ENCODE data around the gene HSDL2. TPM values are rescaled to one million over a fixed set of nuclear protein-coding genes. Genes with fewer than 3 reads are reported as not detected.

The HSDL2 gene
- total and polyA plus RNA-seq, 2 of the 4 experiments (the other 2 are of a cell fraction): 17.7 to 65.8 TPM

DNA sequence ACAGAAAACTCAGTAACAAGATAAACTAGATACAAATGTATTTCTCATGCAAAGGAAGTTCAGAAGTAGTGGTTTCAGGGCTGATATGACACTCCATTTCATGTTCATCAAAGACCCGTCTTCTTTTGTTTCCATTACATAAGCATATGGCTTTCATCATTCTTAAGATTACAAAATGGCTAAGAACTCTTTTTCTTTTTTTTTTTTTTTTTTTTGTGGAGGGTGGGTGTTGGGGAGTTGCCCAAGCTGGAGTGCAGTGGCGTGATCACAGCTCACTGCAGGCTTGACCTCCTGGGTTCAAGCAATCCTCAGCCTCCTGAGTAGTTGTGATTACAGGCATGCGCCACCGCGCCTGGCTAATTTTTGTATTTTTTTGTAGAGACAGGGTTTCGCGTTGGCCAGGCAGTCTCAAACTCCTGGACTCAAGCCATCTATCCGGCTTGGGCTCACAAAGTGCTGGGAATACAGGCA is 24.4 kb upstream of the HSDL2 start:
- H3K9me3 ChIP-seq (ENCODE audit: control insufficient read depth, insufficient read depth, low read length): no peaks in the 10 kb centered on the region
- DNase-seq: no peak
- no TSS peak for BruUV-seq (replicated peaks)
- H3K23ac ChIP-seq (ENCODE audit: low read depth, low read length): no peak overlapping the region
- no peak for ATAC-seq (ENCODE audit: low read depth)
- no peak overlapping the region for H2BK15ac ChIP-seq (ENCODE audit: low read depth, low read length)
- no peaks in the 10 kb centered on the region for H3K79me1 ChIP-seq (ENCODE audit: low read depth in 1 of 2, low read length in 2 of 2)
- no peak overlapping the region for H2AK5ac ChIP-seq (ENCODE audit: low read depth, low read length)
- H3K36me3 ChIP-seq (ENCODE audit: control insufficient read depth, insufficient read depth, low read length): no peaks in the 10 kb centered on the region
- H3K4me2 ChIP-seq (ENCODE audit: low read depth, low read length): no peak overlapping the region
- no peak overlapping the region for H2BK120ac ChIP-seq (ENCODE audit: low read depth, low read length)
- H4K20me1 ChIP-seq (ENCODE audit: insufficient read depth, low read length): no peaks in the 10 kb centered on the region
- in situ Hi-C loops (cut with MboI; ENCODE audit: low sequenced_read_pairs) (no loop called here), intact Hi-C loops (cut with micrococcal nuclease) (no loop called here), dilution Hi-C loops (cut with HindIII; ENCODE audit: low sequenced_read_pairs, unreplicated experiment) (no loop called here)
- no peak overlapping the region for H2AFZ ChIP-seq (replicated peaks; ENCODE audit: low read length, poor library complexity)
- H3K27me3 ChIP-seq (ENCODE audit: control insufficient read depth, insufficient read depth, low read length): no peaks in the 10 kb centered on the region
- CTCF ChIA-PET: no interaction called here
- H4K8ac ChIP-seq (ENCODE audit: low read depth in 2 of 2, low read length in 2 of 2): no peak overlapping the region
- H2BK20ac ChIP-seq (ENCODE audit: low read depth, low read length): no peak overlapping the region
- H3K4ac ChIP-seq (ENCODE audit: low read depth, low read length): no peak overlapping the region
- no peak overlapping the region for H3K14ac ChIP-seq (replicated peaks; ENCODE audit: low read depth, low read length)
- TF ChIP-seq MAFK (IDR thresholded peaks at IDR 0.05; ENCODE audit: low read depth, low read length): no peak
- TF ChIP-seq RFX5 (IDR thresholded peaks at IDR 0.05; ENCODE audit: low read depth, low read length): no peak
- TF ChIP-seq ELK1 (IDR thresholded peaks at IDR 0.05; ENCODE audit: borderline replicate concordance, low read depth, low read length): no peak
- TF ChIP-seq MXI1 (IDR thresholded peaks at IDR 0.05; ENCODE audit: borderline replicate concordance, low read depth, low read length): no peak
- TF ChIP-seq, protein P1, sequence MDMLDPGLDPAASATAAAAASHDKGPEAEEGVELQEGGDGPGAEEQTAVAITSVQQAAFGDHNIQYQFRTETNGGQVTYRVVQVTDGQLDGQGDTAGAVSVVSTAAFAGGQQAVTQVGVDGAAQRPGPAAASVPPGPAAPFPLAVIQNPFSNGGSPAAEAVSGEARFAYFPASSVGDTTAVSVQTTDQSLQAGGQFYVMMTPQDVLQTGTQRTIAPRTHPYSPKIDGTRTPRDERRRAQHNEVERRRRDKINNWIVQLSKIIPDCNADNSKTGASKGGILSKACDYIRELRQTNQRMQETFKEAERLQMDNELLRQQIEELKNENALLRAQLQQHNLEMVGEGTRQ (IDR thresholded peaks at IDR 0.05; ENCODE audit: low read depth, low read length): no peak
- no peak for TF ChIP-seq CTCF (conservative IDR thresholded peaks at IDR 0.05; ENCODE audit: low read depth, low read length)
- no peak for TF ChIP-seq CHD1 (IDR thresholded peaks at IDR 0.05; ENCODE audit: low read depth, low read length)
- TF ChIP-seq RCOR1 (IDR thresholded peaks at IDR 0.05; ENCODE audit: insufficient replicate concordance, low read length): no peak
- TF ChIP-seq CEBPB (IDR thresholded peaks at IDR 0.05; ENCODE audit: low read depth, low read length): no peak
- no peak for TF ChIP-seq POLR2A (IDR thresholded peaks at IDR 0.05; ENCODE audit: low read depth, low read length)
- TF ChIP-seq BHLHE40 (IDR thresholded peaks at IDR 0.05; ENCODE audit: low read depth, low read length): no peak
- no peak for TF ChIP-seq MAZ (IDR thresholded peaks at IDR 0.05; ENCODE audit: borderline replicate concordance, low read depth, low read length)
- no peak for TF ChIP-seq SMC3 (IDR thresholded peaks at IDR 0.05; ENCODE audit: low read depth, low read length)
- TF ChIP-seq RAD21 (IDR thresholded peaks at IDR 0.05; ENCODE audit: low read length): no peak
- no peak for TF ChIP-seq NFE2L2 (IDR thresholded peaks at IDR 0.05; ENCODE audit: low read depth, low read length)
- no peak for TF ChIP-seq FOS (IDR thresholded peaks at IDR 0.05; ENCODE audit: low read depth, low read length)
- H3K4me1 ChIP-seq (ENCODE audit: control insufficient read depth, insufficient read depth, low read length): no peaks in the 10 kb centered on the region; the same call in 1 of the 2 replicates
- H3K56ac ChIP-seq (ENCODE audit: extremely low read depth, insufficient read depth, low read length): no peak overlapping the region
- H3K9ac ChIP-seq (ENCODE audit: low read depth, low read length): no peak overlapping the region
- H3K9me1 ChIP-seq (ENCODE audit: insufficient read depth, low read length): no peaks in the 10 kb centered on the region
- H3K18ac ChIP-seq (ENCODE audit: low read depth, low read length): no peak overlapping the region
- 33% methylated on average over 6 of the region's 8 CpGs; no CpG with 5 or more reads in 1 of the 2 experiments for WGBS, 2 experiments (ENCODE audit: extremely low coverage in 2 of 2, insufficient read length in 1 of 2)
- H3K4me3 ChIP-seq (ENCODE audit: insufficient read depth, low read depth, low read length): no peak overlapping the region
- POLR2A ChIA-PET (ENCODE audit: unreplicated experiment): no interaction called here
- no peak overlapping the region for H4K5ac ChIP-seq (ENCODE audit: low read depth, low read length)
- H4K91ac ChIP-seq (ENCODE audit: insufficient read depth, low read depth, low read length): no peak overlapping the region
- no peak overlapping the region for H2BK5ac ChIP-seq (ENCODE audit: low read depth, low read length, poor library complexity, severe bottlenecking)
- H3K27ac ChIP-seq (ENCODE audit: insufficient read depth, low read length): no peak overlapping the region
- no peak overlapping the region for H2AK9ac ChIP-seq (replicated peaks; ENCODE audit: low read depth, low read length, poor library complexity)
